Measurements from ENCODE around the gene CACNB1.

CACNB1 gene

GRCh38 chr17:39199820-39200069 lies 2.3 kb upstream of the CACNB1 start:
- Mint-ChIP-seq H3K36me3 (ENCODE audit: low read depth) (peaks cover 51% of the 10 kb centered on the region), H3K4me1 (peaks cover 60% of the 10 kb centered on the region)

GRCh38 chr17:39198186-39198566 lies 707 bp upstream of the CACNB1 start:
- ATAC-seq (no peak), DNase-seq (no peak)
- Mint-ChIP-seq H3K27me3 (peaks cover 3% of the 10 kb centered on the region), H3K9me3 (no peaks in the 10 kb centered on the region), H3K4me1 (peaks cover 50% of the 10 kb centered on the region), H3K4me3 (peak overlapping the region; percentile 87), H3K27ac (peak overlapping the region; percentile 46), H3K36me3 (ENCODE audit: low read depth) (peaks cover 39% of the 10 kb centered on the region)

More at GRCh38 chr17:39199820-39200069, 2.3 kb upstream of the CACNB1 start:
- peak overlapping the region; percentile 87 for H3K4me3 Mint-ChIP-seq
- peak; percentile 22 for ATAC-seq
- H3K27ac Mint-ChIP-seq, result peak overlapping the region; percentile 100
- no peaks in the 10 kb centered on the region for H3K9me3 Mint-ChIP-seq
- DNase-seq, result peak; percentile 88
- peaks cover 3% of the 10 kb centered on the region for H3K27me3 Mint-ChIP-seq

- no peak overlapping the region for H3K27ac Mint-ChIP-seq
- no peaks in the 10 kb centered on the region for H3K9me3 Mint-ChIP-seq
- peak overlapping the region; percentile 87 for H3K4me3 Mint-ChIP-seq
- no peak for ATAC-seq
- H3K36me3 Mint-ChIP-seq (ENCODE audit: low read depth), result peaks cover 31% of the 10 kb centered on the region
- H3K27me3 Mint-ChIP-seq, result peaks cover 3% of the 10 kb centered on the region
- DNase-seq, result no peak
- peaks cover 38% of the 10 kb centered on the region for H3K4me1 Mint-ChIP-seq
Observed at GRCh38 chr17:39196808-39197291, 619 bp downstream of the CACNB1 start.

- H3K36me3 Mint-ChIP-seq (ENCODE audit: low read depth), result peaks cover 25% of the 10 kb centered on the region
- H3K27me3 Mint-ChIP-seq, result peaks cover 3% of the 10 kb centered on the region
- H3K4me3 Mint-ChIP-seq, result peak overlapping the region; percentile 87
- no peak for ATAC-seq
- peaks cover 34% of the 10 kb centered on the region for H3K4me1 Mint-ChIP-seq
- no peak for DNase-seq
- no peaks in the 10 kb centered on the region for H3K9me3 Mint-ChIP-seq
- no peak overlapping the region for H3K27ac Mint-ChIP-seq
Observed at GRCh38 chr17:39196241-39196807, 1.1 kb downstream of the CACNB1 start.

- peak overlapping the region; percentile 87 for H3K4me3 Mint-ChIP-seq
- H3K9me3 Mint-ChIP-seq, result no peaks in the 10 kb centered on the region
- H3K27me3 Mint-ChIP-seq, result peaks cover 3% of the 10 kb centered on the region
- DNase-seq (no peak), ATAC-seq (no peak)
- peaks cover 19% of the 10 kb centered on the region for H3K36me3 Mint-ChIP-seq (ENCODE audit: low read depth)
- peaks cover 31% of the 10 kb centered on the region for H3K4me1 Mint-ChIP-seq
- no peak overlapping the region for H3K27ac Mint-ChIP-seq
Observed at GRCh38 chr17:39195568-39196160, 1.8 kb downstream of the CACNB1 start.

GRCh38 chr17:39194985-39195524 lies 2.4 kb downstream of the CACNB1 start:
- Mint-ChIP-seq H3K36me3 (ENCODE audit: low read depth) (peaks cover 14% of the 10 kb centered on the region), H3K4me1 (peaks cover 31% of the 10 kb centered on the region), H3K27me3 (peaks cover 3% of the 10 kb centered on the region), H3K27ac (no peak overlapping the region), H3K9me3 (no peaks in the 10 kb centered on the region), H3K4me3 (no peak overlapping the region)
- DNase-seq (no peak), ATAC-seq (no peak)

- Mint-ChIP-seq H3K36me3 (ENCODE audit: low read depth) (peaks cover 8% of the 10 kb centered on the region), H3K4me3 (no peak overlapping the region), H3K27me3 (no peaks in the 10 kb centered on the region), H3K4me1 (peaks cover 24% of the 10 kb centered on the region), H3K27ac (no peak overlapping the region), H3K9me3 (no peaks in the 10 kb centered on the region)
- ATAC-seq (no peak), DNase-seq (no peak)
Observed at GRCh38 chr17:39194089-39194984, 3.1 kb downstream of the CACNB1 start.

- Mint-ChIP-seq H3K27me3 (no peaks in the 10 kb centered on the region), H3K4me3 (no peak overlapping the region), H3K36me3 (ENCODE audit: low read depth) (peaks cover 10% of the 10 kb centered on the region), H3K27ac (no peak overlapping the region), H3K4me1 (peaks cover 14% of the 10 kb centered on the region), H3K9me3 (no peaks in the 10 kb centered on the region)
- no peak for ATAC-seq
- no peak for DNase-seq
Observed at GRCh38 chr17:39193346-39193745, 4.1 kb downstream of the CACNB1 start.

GRCh38 chr17:39192901-39193300 lies 4.6 kb downstream of the CACNB1 start:
- Mint-ChIP-seq H3K36me3 (ENCODE audit: low read depth) (peaks cover 11% of the 10 kb centered on the region), H3K4me1 (peaks cover 10% of the 10 kb centered on the region), H3K27me3 (no peaks in the 10 kb centered on the region), H3K9me3 (no peaks in the 10 kb centered on the region), H3K27ac (no peak overlapping the region), H3K4me3 (no peak overlapping the region)
- ATAC-seq, result no peak
- no peak for DNase-seq

- no peak overlapping the region for H3K27ac Mint-ChIP-seq
- peaks cover 10% of the 10 kb centered on the region for H3K4me1 Mint-ChIP-seq
- ATAC-seq (no peak), DNase-seq (no peak)
- no peak overlapping the region for H3K4me3 Mint-ChIP-seq
- H3K36me3 Mint-ChIP-seq (ENCODE audit: low read depth), result peaks cover 11% of the 10 kb centered on the region
- no peaks in the 10 kb centered on the region for H3K27me3 Mint-ChIP-seq
- no peaks in the 10 kb centered on the region for H3K9me3 Mint-ChIP-seq
Observed at GRCh38 chr17:39191750-39192510, 5.5 kb downstream of the CACNB1 start.

- no peak overlapping the region for H3K27ac Mint-ChIP-seq
Observed at GRCh38 chr17:39187152-39187830, 10.2 kb downstream of the CACNB1 start.

GRCh38 chr17:39186481-39187002 lies 10.9 kb downstream of the CACNB1 start:
- H3K9me3 Mint-ChIP-seq, result no peaks in the 10 kb centered on the region
- peaks cover 16% of the 10 kb centered on the region for H3K36me3 Mint-ChIP-seq (ENCODE audit: low read depth)
- no peak overlapping the region for H3K4me3 Mint-ChIP-seq

More at GRCh38 chr17:39187152-39187830, 10.2 kb downstream of the CACNB1 start:
- no peaks in the 10 kb centered on the region for H3K4me1 Mint-ChIP-seq
- H3K9me3 Mint-ChIP-seq, result no peaks in the 10 kb centered on the region
- ATAC-seq (no peak), DNase-seq (no peak)
- peaks cover 17% of the 10 kb centered on the region for H3K36me3 Mint-ChIP-seq (ENCODE audit: low read depth)
- H3K27me3 Mint-ChIP-seq, result no peaks in the 10 kb centered on the region
- H3K4me3 Mint-ChIP-seq, result no peak overlapping the region

GRCh38 chr17:39183720-39184119 lies 13.7 kb downstream of the CACNB1 start:
- ATAC-seq, result no peak
- Mint-ChIP-seq H3K4me1 (no peaks in the 10 kb centered on the region), H3K36me3 (ENCODE audit: low read depth) (peaks cover 16% of the 10 kb centered on the region), H3K27me3 (no peaks in the 10 kb centered on the region), H3K4me3 (no peak overlapping the region), H3K9me3 (no peaks in the 10 kb centered on the region), H3K27ac (no peak overlapping the region)
- DNase-seq, result no peak

More at GRCh38 chr17:39186481-39187002, 10.9 kb downstream of the CACNB1 start:
- Mint-ChIP-seq H3K4me1 (no peaks in the 10 kb centered on the region), H3K27ac (no peak overlapping the region), H3K27me3 (no peaks in the 10 kb centered on the region)
- DNase-seq (no peak), ATAC-seq (no peak)

Data from activated naive CD8-positive, alpha-beta T cell treated with anti-CD3 and anti-CD28 coated beads, Interleukin-2, amount 50 U/mL, for 24 hours (primary cell).